HepG2 (cell line): ENCODE data around the gene AMBRA1. TPM values are rescaled to one million over a fixed set of nuclear protein-coding genes. Genes with fewer than 3 reads are reported as not detected.

Experiments used
- ARID2 ChIP-seq: sonication (generic); formaldehyde crosslinking; IDR thresholded peaks from 2 replicates; pipeline ENCODE4 v1.8.1; 2022; ENCODE audit warnings: mild to moderate bottlenecking, missing genetic modification reagents, borderline replicate concordance
- BORCS8-MEF2B ChIP-seq: sonication (generic); formaldehyde crosslinking; IDR thresholded peaks from 2 replicates; pipeline ENCODE4 v1.8.0; 2022; ENCODE audit warnings: mild to moderate bottlenecking, missing genetic modification reagents
- CEBPB ChIP-seq: IDR thresholded peaks from 2 replicates; pipeline ENCODE4 v1.6.1; 2011; ENCODE audit warnings: low read depth, low read length, improper control_type of control experiment, borderline replicate concordance
- EP300 ChIP-seq, 3 experiments: sonication (generic) in 1 of 3; formaldehyde crosslinking in 1 of 3; IDR thresholded peaks; 2 replicates each; pipeline versions ENCODE4 v1.5.1 to v1.6.1; 2011 to 2020; ENCODE audit warnings: low read depth in 2 of 3, low read length in 2 of 3, borderline replicate concordance in 1 of 3, improper control_type of control experiment in 1 of 3, mild to moderate bottlenecking in 1 of 3, missing genetic modification reagents in 1 of 3, moderate library complexity in 1 of 3
- GABPB1 ChIP-seq: IDR thresholded peaks from 2 replicates; pipeline ENCODE4 v1.6.1; 2016; ENCODE audit warnings: mild to moderate bottlenecking, missing genetic modification reagents, moderate library complexity, missing compliant biosample characterization
- HIVEP1 ChIP-seq: sonication (generic); formaldehyde crosslinking; IDR thresholded peaks from 2 replicates; pipeline ENCODE4 v1.4.0; 2020; ENCODE audit warnings: mild to moderate bottlenecking, missing genetic modification reagents
- JARID2 ChIP-seq: sonication (generic); formaldehyde crosslinking; IDR thresholded peaks from 2 replicates; pipeline ENCODE4 v1.8.1; 2023; ENCODE audit warnings: missing genetic modification reagents, inconsistent platforms; ENCODE audit not compliant: insufficient replicate concordance
- MTF2 ChIP-seq: sonication (generic); formaldehyde crosslinking; IDR thresholded peaks from 2 replicates; pipeline ENCODE4 v1.5.0; 2020; ENCODE audit warnings: missing genetic modification reagents, borderline replicate concordance
- MYC ChIP-seq: sonication (generic); formaldehyde crosslinking; IDR thresholded peaks from 2 replicates; pipeline ENCODE4 v1.9.0; 2021; ENCODE audit warnings: missing genetic modification reagents, borderline replicate concordance
- ZNF232 ChIP-seq: sonication (generic); formaldehyde crosslinking; IDR thresholded peaks from 2 replicates; pipeline ENCODE4 v1.4.0; 2020; ENCODE audit warnings: missing genetic modification reagents, borderline replicate concordance
- ZNF256 ChIP-seq: sonication (generic); formaldehyde crosslinking; conservative IDR thresholded peaks from 2 replicates; pipeline ENCODE4 v1.4.0; 2020; ENCODE audit warnings: missing genetic modification reagents
- ZNF329 ChIP-seq: sonication (generic); formaldehyde crosslinking; IDR thresholded peaks from 2 replicates; pipeline ENCODE4 v1.9.0; 2021; ENCODE audit warnings: low read depth, mild to moderate bottlenecking, missing genetic modification reagents
- ZNF570 ChIP-seq: sonication (generic); formaldehyde crosslinking; IDR thresholded peaks from 2 replicates; pipeline ENCODE4 v1.4.0; 2020; ENCODE audit warnings: mild to moderate bottlenecking, missing genetic modification reagents, borderline replicate concordance
- ZNF576 ChIP-seq: sonication (generic); formaldehyde crosslinking; IDR thresholded peaks from 2 replicates; pipeline ENCODE4 v1.4.0; 2020; ENCODE audit warnings: mild to moderate bottlenecking, missing genetic modification reagents
- ZNF687 ChIP-seq: sonication (generic); formaldehyde crosslinking; IDR thresholded peaks from 2 replicates; pipeline ENCODE4 v1.5.1; 2020; ENCODE audit warnings: mild to moderate bottlenecking, missing genetic modification reagents, moderate library complexity
- ZNF747 ChIP-seq: sonication (generic); formaldehyde crosslinking; IDR thresholded peaks from 2 replicates; pipeline ENCODE4 v1.8.1; 2023; ENCODE audit warnings: missing genetic modification reagents, mild to moderate bottlenecking, borderline replicate concordance
- ZNF772 ChIP-seq: sonication (generic); formaldehyde crosslinking; IDR thresholded peaks from 2 replicates; pipeline ENCODE4 v1.5.0; 2020; ENCODE audit warnings: mild to moderate bottlenecking, missing genetic modification reagents
- polyA plus RNA-seq, 8 experiments: library from polyadenylated mRNA; depleted of rRNA in 3 of 8; stranded (reverse) in 7 of 8; unstranded in 1 of 8; fragments of >200 nt; fragmentation: Illumina TruSeq in 4 of 8; extraction: Trizol in 4 of 8; gene quantifications; 2 replicates each; pipeline versions ENCODE4 v1.2.1 to v1.2.3, GENCODE V29; 2011 to 2016; ENCODE audit warnings: low read depth in 4 of 8, missing spikeins in 1 of 8, mixed read lengths in 1 of 8; ENCODE audit not compliant: insufficient read depth in 1 of 8
- total RNA-seq, 5 experiments: library from RNA; depleted of rRNA; stranded (reverse); fragments of >200 nt; fragmentation: Illumina TruSeq; extraction: Trizol; gene quantifications; 2 replicates each; pipeline ENCODE4 v1.2.3, GENCODE V29; 2016; ENCODE audit warnings: low read depth in 1 of 5
- TF ChIP-seq, protein P1 (sequence below): sonication (generic); formaldehyde crosslinking; conservative IDR thresholded peaks from 2 replicates; pipeline ENCODE4 v1.8.1; 2023; ENCODE audit warnings: missing genetic modification reagents
- TF ChIP-seq, protein P2 (sequence below), 2 experiments: sonication (generic) in 1 of 2; formaldehyde crosslinking in 1 of 2; IDR thresholded peaks; 2 replicates each; pipeline versions ENCODE4 v1.4.0 to v1.6.1; 2018 to 2020; ENCODE audit warnings: missing genetic modification reagents in 2 of 2, borderline replicate concordance in 1 of 2, low read depth in 1 of 2, mild to moderate bottlenecking in 1 of 2, missing biosample characterization in 1 of 2

The AMBRA1 gene
- total and polyA plus RNA-seq, 2 of the 13 experiments (the other 11 are each of a cell fraction or from before 2014, with no cell fraction given): 15.7 to 26.0 TPM

GRCh38 chr11:46389450-46390330 is 204.1 kb downstream of the AMBRA1 start (continued):
- TF ChIP-seq ZNF570: no peak
- TF ChIP-seq ZNF256 (CRISPR knock-in tag): no peak
- 0 out of 2 replicates have a peak, but pooled peaks have one; percentile 20 for TF ChIP-seq ZNF576 (CRISPR knock-in tag)
- peak; percentile 86 for TF ChIP-seq ZNF687 (CRISPR knock-in tag)
- peak; percentile 53; the same call in 1 of the 2 replicates for TF ChIP-seq MYC
- TF ChIP-seq BORCS8-MEF2B: peak; percentile 77; the same call in 1 of the 2 replicates
- TF ChIP-seq JARID2: peak; percentile 36
- TF ChIP-seq GABPB1 (CRISPR knock-in tag): peak; percentile 57; the same call in 1 of the 2 replicates
- TF ChIP-seq ZNF772: peak; percentile 81; the same call in 1 of the 2 replicates
- TF ChIP-seq ZNF329: no peak
- TF ChIP-seq MTF2 (CRISPR knock-in tag): peak; percentile 96
- TF ChIP-seq ZNF747: no peak
- TF ChIP-seq CEBPB: no peak
- TF ChIP-seq ZNF232 (CRISPR knock-in tag): peak; percentile 60; the same call in 1 of the 2 replicates
- TF ChIP-seq ARID2 (CRISPR knock-in tag): 0 out of 2 replicates have a peak, but pooled peaks have one; percentile 40
- TF ChIP-seq, protein P1, sequence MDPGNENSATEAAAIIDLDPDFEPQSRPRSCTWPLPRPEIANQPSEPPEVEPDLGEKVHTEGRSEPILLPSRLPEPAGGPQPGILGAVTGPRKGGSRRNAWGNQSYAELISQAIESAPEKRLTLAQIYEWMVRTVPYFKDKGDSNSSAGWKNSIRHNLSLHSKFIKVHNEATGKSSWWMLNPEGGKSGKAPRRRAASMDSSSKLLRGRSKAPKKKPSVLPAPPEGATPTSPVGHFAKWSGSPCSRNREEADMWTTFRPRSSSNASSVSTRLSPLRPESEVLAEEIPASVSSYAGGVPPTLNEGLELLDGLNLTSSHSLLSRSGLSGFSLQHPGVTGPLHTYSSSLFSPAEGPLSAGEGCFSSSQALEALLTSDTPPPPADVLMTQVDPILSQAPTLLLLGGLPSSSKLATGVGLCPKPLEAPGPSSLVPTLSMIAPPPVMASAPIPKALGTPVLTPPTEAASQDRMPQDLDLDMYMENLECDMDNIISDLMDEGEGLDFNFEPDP (CRISPR knock-in tag): no peak
- no peak for TF ChIP-seq EP300 (IDR thresholded peaks at IDR 0.05; ENCODE audit: low read depth in 2 of 2, low read length in 2 of 2)
- no peak for TF ChIP-seq EP300 (CRISPR knock-in tag; IDR thresholded peaks at IDR 0.05; ENCODE audit: borderline replicate concordance)
- TF ChIP-seq HIVEP1 (CRISPR knock-in tag): peak; percentile 22; the same call in 1 of the 2 replicates
- TF ChIP-seq, protein P2, sequence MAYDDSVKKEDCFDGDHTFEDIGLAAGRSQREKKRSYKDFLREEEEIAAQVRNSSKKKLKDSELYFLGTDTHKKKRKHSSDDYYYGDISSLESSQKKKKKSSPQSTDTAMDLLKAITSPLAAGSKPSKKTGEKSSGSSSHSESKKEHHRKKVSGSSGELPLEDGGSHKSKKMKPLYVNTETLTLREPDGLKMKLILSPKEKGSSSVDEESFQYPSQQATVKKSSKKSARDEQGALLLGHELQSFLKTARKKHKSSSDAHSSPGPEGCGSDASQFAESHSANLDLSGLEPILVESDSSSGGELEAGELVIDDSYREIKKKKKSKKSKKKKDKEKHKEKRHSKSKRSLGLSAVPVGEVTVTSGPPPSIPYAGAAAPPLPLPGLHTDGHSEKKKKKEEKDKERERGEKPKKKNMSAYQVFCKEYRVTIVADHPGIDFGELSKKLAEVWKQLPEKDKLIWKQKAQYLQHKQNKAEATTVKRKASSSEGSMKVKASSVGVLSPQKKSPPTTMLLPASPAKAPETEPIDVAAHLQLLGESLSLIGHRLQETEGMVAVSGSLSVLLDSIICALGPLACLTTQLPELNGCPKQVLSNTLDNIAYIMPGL (CRISPR knock-in tag; IDR thresholded peaks at IDR 0.05; ENCODE audit: borderline replicate concordance in 1 of 2, low read depth in 1 of 2): peak; percentile 64 to 85; a peak in 2 of 4 replicates
